Measurements from ENCODE around the gene HES5. TPM values are rescaled to one million over a fixed set of nuclear protein-coding genes. Genes with fewer than 3 reads are reported as not detected.
A peak's percentile ranks its signal among the peaks of the same experiment; 100 is the strongest.

The HES5 gene
- total and polyA plus RNA-seq, 8 donors, result 0.07 to 0.25 (median 0.15) TPM; not detected in 4

- Histone ChIP-seq H3K36me3 (no peaks in the 10 kb centered on the region), H3K9me3 (no peaks in the 10 kb centered on the region), H3K27ac (peak overlapping the region; percentile 37 to 85 (median 82)), H3K4me1 (peaks cover 0 to 4% (median 0%) of the 10 kb centered on the region in 3 donors), H3K27me3 (no peaks in the 10 kb centered on the region), H3K4me3 (peak overlapping the region; percentile 41 to 70 (median 54))
- 14 to 34% methylated on average over 20 to 24 of the region's 24 CpGs for WGBS, 2 donors
- DNase-seq, result peak in 2 of 6 donors; percentile 51 to 83
- ATAC-seq, result peak; percentile 18 to 50 (median 32)
- TF ChIP-seq, protein P1, sequence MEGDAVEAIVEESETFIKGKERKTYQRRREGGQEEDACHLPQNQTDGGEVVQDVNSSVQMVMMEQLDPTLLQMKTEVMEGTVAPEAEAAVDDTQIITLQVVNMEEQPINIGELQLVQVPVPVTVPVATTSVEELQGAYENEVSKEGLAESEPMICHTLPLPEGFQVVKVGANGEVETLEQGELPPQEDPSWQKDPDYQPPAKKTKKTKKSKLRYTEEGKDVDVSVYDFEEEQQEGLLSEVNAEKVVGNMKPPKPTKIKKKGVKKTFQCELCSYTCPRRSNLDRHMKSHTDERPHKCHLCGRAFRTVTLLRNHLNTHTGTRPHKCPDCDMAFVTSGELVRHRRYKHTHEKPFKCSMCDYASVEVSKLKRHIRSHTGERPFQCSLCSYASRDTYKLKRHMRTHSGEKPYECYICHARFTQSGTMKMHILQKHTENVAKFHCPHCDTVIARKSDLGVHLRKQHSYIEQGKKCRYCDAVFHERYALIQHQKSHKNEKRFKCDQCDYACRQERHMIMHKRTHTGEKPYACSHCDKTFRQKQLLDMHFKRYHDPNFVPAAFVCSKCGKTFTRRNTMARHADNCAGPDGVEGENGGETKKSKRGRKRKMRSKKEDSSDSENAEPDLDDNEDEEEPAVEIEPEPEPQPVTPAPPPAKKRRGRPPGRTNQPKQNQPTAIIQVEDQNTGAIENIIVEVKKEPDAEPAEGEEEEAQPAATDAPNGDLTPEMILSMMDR (IDR thresholded peaks at IDR 0.05), result no peak
- no peak for FAIRE-seq
- intact Hi-C loops (cut with DNase I), result no loop called here
These were observed 26.8 kb upstream of the HES5 start for GRCh38 chr1:2556678-2557481.

- peak; percentile 53 to 71 (median 68) for ATAC-seq
- WGBS, 2 donors, result 7 to 18% methylated on average over 16 of the region's 16 CpGs
- Histone ChIP-seq H3K36me3 (no peaks in the 10 kb centered on the region), H3K4me3 (peak within 1 kb of the TSS; percentile 41 to 70 (median 54)), H3K27me3 (no peaks in the 10 kb centered on the region), H3K27ac (peak within 1 kb of the TSS; percentile 37 to 85 (median 82)), H3K9me3 (no peaks in the 10 kb centered on the region), H3K4me1 (peaks cover 0 to 4% (median 0%) of the 10 kb centered on the region in 3 donors)
- no peak for FAIRE-seq
- TF ChIP-seq, protein P1 (IDR thresholded peaks at IDR 0.05), result no peak
- intact Hi-C loops (cut with DNase I), result no loop called here
- DNase-seq, result peak in 2 of 6 donors; percentile 55 to 80
These were observed 26.2 kb upstream of the HES5 start, which contains the start of gene TNFRSF14 for GRCh38 chr1:2556277-2556677. Gene TNFRSF14 (plus strand): TSS chr1:2556371. CDS start chr1:2556665, 294 bp downstream.

- no peak for FAIRE-seq
- peaks cover 0 to 4% (median 0%) of the 10 kb centered on the region in 3 donors for H3K4me1 ChIP-seq
These were observed 25.7 kb upstream of the HES5 start for GRCh38 chr1:2555634-2556276.

GRCh38 chr1:2554621-2555387 is 24.7 kb upstream of the HES5 start:
- no peak for FAIRE-seq
- no peaks in the 10 kb centered on the region for H3K36me3 ChIP-seq
- TF ChIP-seq, protein P1 (IDR thresholded peaks at IDR 0.05), result no peak
- peak overlapping the region in 2 of 4 donors; percentile 85 for H3K27ac ChIP-seq
- H3K4me3 ChIP-seq, result no peak overlapping the region
- H3K27me3 ChIP-seq, result no peaks in the 10 kb centered on the region
- DNase-seq, result peak in 3 of 6 donors; percentile 37 to 68 (median 46)
- intact Hi-C loops (cut with DNase I), result no loop called here
- 55 to 58% methylated on average over 19 of the region's 19 CpGs for WGBS, 2 donors
- ATAC-seq, result peak in 1 of 4 donors; percentile 15
- peaks cover 0 to 4% (median 0%) of the 10 kb centered on the region in 3 donors for H3K4me1 ChIP-seq
- no peaks in the 10 kb centered on the region for H3K9me3 ChIP-seq

More at GRCh38 chr1:2555634-2556276, 25.7 kb upstream of the HES5 start:
- H3K9me3 ChIP-seq, result no peaks in the 10 kb centered on the region
- H3K36me3 ChIP-seq, result no peaks in the 10 kb centered on the region
- peak overlapping the region; percentile 37 to 85 (median 82) for H3K27ac ChIP-seq
- H3K4me3 ChIP-seq, result peak overlapping the region; percentile 41 to 70 (median 54)
- DNase-seq (peak; percentile 39 to 86 (median 70)), ATAC-seq (peak; percentile 35 to 72 (median 59))
- intact Hi-C loops (cut with DNase I), result no loop called here
- no peaks in the 10 kb centered on the region for H3K27me3 ChIP-seq
- TF ChIP-seq, protein P1 (IDR thresholded peaks at IDR 0.05), result no peak
- 17 to 27% methylated on average over 25 to 26 of the region's 26 CpGs for WGBS, 2 donors
